Liver (tissue), 9 donors: ENCODE measurements around the gene ZNF222. TPM values are rescaled to one million over a fixed set of nuclear protein-coding genes. Genes with fewer than 3 reads are reported as not detected.

Experiments used
- DNase-seq: peaks from one replicate; pipeline ENCODE4 v3.0.0-alpha.2; 2017; ENCODE audit warnings: low spot score
- H3K27ac ChIP-seq, 2 donors: one replicate each; pipeline ENCODE4 v1.7.0; 2013; ENCODE audit warnings: inconsistent platforms in 2 of 2, low read length in 2 of 2, control low read depth in 1 of 2, low read depth in 1 of 2, mild to moderate bottlenecking in 1 of 2
- H3K27me3 ChIP-seq, 4 donors: one replicate each; pipeline versions ENCODE4 v1.6.1 to v1.7.0; 2013; ENCODE audit warnings: low read length in 3 of 4, inconsistent platforms in 1 of 4, mild to moderate bottlenecking in 1 of 4, moderate library complexity in 1 of 4; ENCODE audit not compliant: control insufficient read depth in 4 of 4, insufficient read depth in 4 of 4
- H3K36me3 ChIP-seq, 4 donors: one replicate each; pipeline versions ENCODE4 v1.6.1 to v1.7.0; 2013; ENCODE audit warnings: low read length in 3 of 4, mild to moderate bottlenecking in 3 of 4, low read depth in 1 of 4, moderate library complexity in 1 of 4; ENCODE audit not compliant: control insufficient read depth in 4 of 4, insufficient read depth in 3 of 4
- H3K4me1 ChIP-seq, 4 donors: one replicate each; pipeline versions ENCODE4 v1.6.1 to v1.7.0; 2013; ENCODE audit warnings: low read length in 3 of 4, mild to moderate bottlenecking in 3 of 4, moderate library complexity in 1 of 4; ENCODE audit not compliant: control insufficient read depth in 4 of 4, insufficient read depth in 4 of 4
- H3K4me3 ChIP-seq, 3 donors: one replicate each; pipeline versions ENCODE4 v1.6.1 to v1.7.0; 2013; ENCODE audit warnings: low read length in 3 of 3, control low read depth in 1 of 3, low read depth in 1 of 3, mild to moderate bottlenecking in 1 of 3
- H3K9ac ChIP-seq, 2 donors: one replicate each; pipeline ENCODE4 v1.7.0; 2013; ENCODE audit warnings: low read length in 2 of 2, mild to moderate bottlenecking in 2 of 2, moderate library complexity in 2 of 2, control low read depth in 1 of 2, low read depth in 1 of 2
- H3K9me3 ChIP-seq, 4 donors: one replicate each; pipeline versions ENCODE4 v1.6.1 to v1.7.0; 2013; ENCODE audit warnings: low read length in 3 of 4; ENCODE audit not compliant: control insufficient read depth in 4 of 4
- EGR1 ChIP-seq, 2 donors: IDR thresholded peaks; 2 replicates each; pipeline ENCODE4 v1.6.1; 2016 to 2018; ENCODE audit warnings: antibody characterized with exemption in 2 of 2, low read depth in 2 of 2
- FOXA1 ChIP-seq: IDR thresholded peaks from 2 replicates; pipeline ENCODE4 v1.6.1; 2016; ENCODE audit warnings: antibody characterized with exemption
- FOXA2 ChIP-seq: IDR thresholded peaks from 2 replicates; pipeline ENCODE4 v1.6.1; 2016; ENCODE audit warnings: antibody characterized with exemption
- GABPA ChIP-seq, 2 donors: IDR thresholded peaks in 1 of 2; conservative IDR thresholded peaks in 1 of 2; 2 replicates each; pipeline ENCODE4 v1.6.1; 2016; ENCODE audit warnings: antibody characterized with exemption in 2 of 2, mild to moderate bottlenecking in 1 of 2, moderate library complexity in 1 of 2
- HNF4A ChIP-seq, 2 donors: conservative IDR thresholded peaks; 2 replicates each; pipeline ENCODE4 v1.6.1; 2016; ENCODE audit warnings: antibody characterized with exemption in 2 of 2, mild to moderate bottlenecking in 2 of 2
- HNF4G ChIP-seq: IDR thresholded peaks from 2 replicates; pipeline ENCODE4 v1.6.1; 2016; ENCODE audit warnings: antibody characterized with exemption
- JUND ChIP-seq, 2 donors: IDR thresholded peaks; 2 replicates each; pipeline ENCODE4 v1.6.1; 2016; ENCODE audit warnings: antibody characterized with exemption in 2 of 2
- NR2F2 ChIP-seq: IDR thresholded peaks from 2 replicates; pipeline ENCODE4 v1.6.1; 2016; ENCODE audit warnings: antibody characterized with exemption
- RAD21 ChIP-seq, 2 donors: IDR thresholded peaks; 2 replicates each; pipeline ENCODE4 v1.6.1; 2016; ENCODE audit warnings: antibody characterized with exemption in 2 of 2, mild to moderate bottlenecking in 2 of 2
- RXRA ChIP-seq, 2 donors: IDR thresholded peaks; 2 replicates each; pipeline ENCODE4 v1.6.1; 2017 to 2018; ENCODE audit warnings: antibody characterized with exemption in 2 of 2, mild to moderate bottlenecking in 1 of 2
- SP1 ChIP-seq: IDR thresholded peaks from 2 replicates; pipeline ENCODE4 v1.6.1; 2018; ENCODE audit warnings: antibody characterized with exemption, mild to moderate bottlenecking
- TAF1 ChIP-seq: conservative IDR thresholded peaks from 2 replicates; pipeline ENCODE4 v1.6.1; 2016; ENCODE audit warnings: antibody characterized with exemption, mild to moderate bottlenecking
- YY1 ChIP-seq: IDR thresholded peaks from 2 replicates; pipeline ENCODE4 v1.6.1; 2016; ENCODE audit warnings: antibody characterized with exemption, mild to moderate bottlenecking
- WGBS: extraction: QIAGEN DNeasy Blood & Tissue Kit; methylation state at CpG from one replicate; pipeline ENCODE4 v1.1.7; 2013; 5-methylcytosine and 5-hydroxymethylcytosine counted together
- polyA plus RNA-seq, 2 donors: library from polyadenylated mRNA; stranded (reverse) in 1 of 2; unstranded in 1 of 2; fragments of 200-250 nt in 1 of 2; fragments of >200 nt in 1 of 2; fragmentation: Nextera tagmentation in 1 of 2; extraction: Ambion mirVana in 1 of 2; gene quantifications; one replicate each; pipeline versions ENCODE4 v1.2.1 to v1.2.3, GENCODE V29; 2013 to 2015
- total RNA-seq, 2 donors: library from RNA; depleted of rRNA; stranded (reverse); fragments of >200 nt; gene quantifications; one replicate each; pipeline ENCODE4 v1.2.3, GENCODE V29; 2014
- TF ChIP-seq, protein P1 (sequence below): IDR thresholded peaks from 2 replicates; pipeline ENCODE4 v1.6.1; 2016; ENCODE audit warnings: antibody characterized with exemption
- TF ChIP-seq, protein P2 (sequence below): fragments of 150-350 bp; IDR thresholded peaks from 2 replicates; pipeline ENCODE4 v1.5.1; 2017; ENCODE audit warnings: improper control_type of control experiment, low read depth, low read length; ENCODE audit not compliant: missing input control
- TF ChIP-seq, protein P3 (sequence below): IDR thresholded peaks from 2 replicates; pipeline ENCODE4 v1.6.1; 2016; ENCODE audit warnings: antibody characterized with exemption
- TF ChIP-seq, protein P4 (sequence below): IDR thresholded peaks from 2 replicates; pipeline ENCODE4 v1.6.1; 2016; ENCODE audit warnings: antibody characterized with exemption
- TF ChIP-seq, protein P5 (sequence below): IDR thresholded peaks from 2 replicates; pipeline ENCODE4 v1.6.1; 2016; ENCODE audit warnings: antibody characterized with exemption, mild to moderate bottlenecking
- donor health status: healthy.
- donor health status: healthy.
- donor health status: healthy.
- donor health status: healthy.
- donor health status: healthy.

Gene ZNF222
- total and polyA plus RNA-seq, 4 donors: 0.79 to 2.5 (median 1.5) TPM

DNA sequence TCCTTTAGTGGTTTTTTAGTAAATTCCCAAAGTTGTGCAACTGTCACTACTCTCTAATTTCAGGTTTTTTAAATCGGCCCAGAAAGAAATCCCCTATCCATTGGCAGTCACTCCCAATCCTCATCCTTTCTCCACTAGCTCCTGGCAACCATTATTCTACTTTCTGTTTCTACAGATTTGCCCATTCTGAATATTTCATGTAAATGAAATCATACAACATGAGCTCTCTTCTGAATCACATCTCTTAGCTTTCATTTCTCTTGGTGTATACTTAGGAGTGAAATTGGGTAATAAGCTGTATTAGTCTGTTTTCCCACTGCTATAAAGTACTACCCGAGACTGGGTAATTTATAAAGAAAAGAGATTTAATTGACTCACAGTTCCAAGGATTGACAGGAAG lies 17.0 kb downstream of the ZNF222 start:
- Histone ChIP-seq H3K4me3 (no peak overlapping the region), H3K27me3 (peaks cover 0 to 3% (median 0%) of the 10 kb centered on the region in 4 donors), H3K27ac (no peak overlapping the region), H3K36me3 (no peaks in the 10 kb centered on the region), H3K4me1 (no peaks in the 10 kb centered on the region), H3K9ac (no peak overlapping the region), H3K9me3 (peaks cover 4 to 54% (median 33%) of the 10 kb centered on the region in 4 donors)
- TF ChIP-seq TAF1: no peak
- TF ChIP-seq, protein P1, sequence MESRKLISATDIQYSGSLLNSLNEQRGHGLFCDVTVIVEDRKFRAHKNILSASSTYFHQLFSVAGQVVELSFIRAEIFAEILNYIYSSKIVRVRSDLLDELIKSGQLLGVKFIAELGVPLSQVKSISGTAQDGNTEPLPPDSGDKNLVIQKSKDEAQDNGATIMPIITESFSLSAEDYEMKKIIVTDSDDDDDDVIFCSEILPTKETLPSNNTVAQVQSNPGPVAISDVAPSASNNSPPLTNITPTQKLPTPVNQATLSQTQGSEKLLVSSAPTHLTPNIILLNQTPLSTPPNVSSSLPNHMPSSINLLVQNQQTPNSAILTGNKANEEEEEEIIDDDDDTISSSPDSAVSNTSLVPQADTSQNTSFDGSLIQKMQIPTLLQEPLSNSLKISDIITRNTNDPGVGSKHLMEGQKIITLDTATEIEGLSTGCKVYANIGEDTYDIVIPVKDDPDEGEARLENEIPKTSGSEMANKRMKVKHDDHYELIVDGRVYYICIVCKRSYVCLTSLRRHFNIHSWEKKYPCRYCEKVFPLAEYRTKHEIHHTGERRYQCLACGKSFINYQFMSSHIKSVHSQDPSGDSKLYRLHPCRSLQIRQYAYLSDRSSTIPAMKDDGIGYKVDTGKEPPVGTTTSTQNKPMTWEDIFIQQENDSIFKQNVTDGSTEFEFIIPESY: no peak
- TF ChIP-seq HNF4A (conservative IDR thresholded peaks at IDR 0.05): no peak
- no peak for TF ChIP-seq FOXA1
- TF ChIP-seq, protein P2, sequence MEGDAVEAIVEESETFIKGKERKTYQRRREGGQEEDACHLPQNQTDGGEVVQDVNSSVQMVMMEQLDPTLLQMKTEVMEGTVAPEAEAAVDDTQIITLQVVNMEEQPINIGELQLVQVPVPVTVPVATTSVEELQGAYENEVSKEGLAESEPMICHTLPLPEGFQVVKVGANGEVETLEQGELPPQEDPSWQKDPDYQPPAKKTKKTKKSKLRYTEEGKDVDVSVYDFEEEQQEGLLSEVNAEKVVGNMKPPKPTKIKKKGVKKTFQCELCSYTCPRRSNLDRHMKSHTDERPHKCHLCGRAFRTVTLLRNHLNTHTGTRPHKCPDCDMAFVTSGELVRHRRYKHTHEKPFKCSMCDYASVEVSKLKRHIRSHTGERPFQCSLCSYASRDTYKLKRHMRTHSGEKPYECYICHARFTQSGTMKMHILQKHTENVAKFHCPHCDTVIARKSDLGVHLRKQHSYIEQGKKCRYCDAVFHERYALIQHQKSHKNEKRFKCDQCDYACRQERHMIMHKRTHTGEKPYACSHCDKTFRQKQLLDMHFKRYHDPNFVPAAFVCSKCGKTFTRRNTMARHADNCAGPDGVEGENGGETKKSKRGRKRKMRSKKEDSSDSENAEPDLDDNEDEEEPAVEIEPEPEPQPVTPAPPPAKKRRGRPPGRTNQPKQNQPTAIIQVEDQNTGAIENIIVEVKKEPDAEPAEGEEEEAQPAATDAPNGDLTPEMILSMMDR: no peak
- no peak for TF ChIP-seq EGR1 (IDR thresholded peaks at IDR 0.05; ENCODE audit: low read depth in 2 of 2)
- no peak for TF ChIP-seq RAD21 (IDR thresholded peaks at IDR 0.05)
- TF ChIP-seq, protein P3, sequence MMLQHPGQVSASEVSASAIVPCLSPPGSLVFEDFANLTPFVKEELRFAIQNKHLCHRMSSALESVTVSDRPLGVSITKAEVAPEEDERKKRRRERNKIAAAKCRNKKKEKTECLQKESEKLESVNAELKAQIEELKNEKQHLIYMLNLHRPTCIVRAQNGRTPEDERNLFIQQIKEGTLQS: no peak
- TF ChIP-seq, protein P4, sequence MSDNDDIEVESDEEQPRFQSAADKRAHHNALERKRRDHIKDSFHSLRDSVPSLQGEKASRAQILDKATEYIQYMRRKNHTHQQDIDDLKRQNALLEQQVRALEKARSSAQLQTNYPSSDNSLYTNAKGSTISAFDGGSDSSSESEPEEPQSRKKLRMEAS: no peak
- TF ChIP-seq HNF4G: no peak
- no peak for TF ChIP-seq FOXA2
- TF ChIP-seq RXRA (IDR thresholded peaks at IDR 0.05): no peak
- TF ChIP-seq GABPA (IDR thresholded peaks at IDR 0.05 in 1 of 2, conservative IDR thresholded peaks at IDR 0.05 in 1 of 2): no peak
- TF ChIP-seq JUND (IDR thresholded peaks at IDR 0.05): no peak
- TF ChIP-seq, protein P5, sequence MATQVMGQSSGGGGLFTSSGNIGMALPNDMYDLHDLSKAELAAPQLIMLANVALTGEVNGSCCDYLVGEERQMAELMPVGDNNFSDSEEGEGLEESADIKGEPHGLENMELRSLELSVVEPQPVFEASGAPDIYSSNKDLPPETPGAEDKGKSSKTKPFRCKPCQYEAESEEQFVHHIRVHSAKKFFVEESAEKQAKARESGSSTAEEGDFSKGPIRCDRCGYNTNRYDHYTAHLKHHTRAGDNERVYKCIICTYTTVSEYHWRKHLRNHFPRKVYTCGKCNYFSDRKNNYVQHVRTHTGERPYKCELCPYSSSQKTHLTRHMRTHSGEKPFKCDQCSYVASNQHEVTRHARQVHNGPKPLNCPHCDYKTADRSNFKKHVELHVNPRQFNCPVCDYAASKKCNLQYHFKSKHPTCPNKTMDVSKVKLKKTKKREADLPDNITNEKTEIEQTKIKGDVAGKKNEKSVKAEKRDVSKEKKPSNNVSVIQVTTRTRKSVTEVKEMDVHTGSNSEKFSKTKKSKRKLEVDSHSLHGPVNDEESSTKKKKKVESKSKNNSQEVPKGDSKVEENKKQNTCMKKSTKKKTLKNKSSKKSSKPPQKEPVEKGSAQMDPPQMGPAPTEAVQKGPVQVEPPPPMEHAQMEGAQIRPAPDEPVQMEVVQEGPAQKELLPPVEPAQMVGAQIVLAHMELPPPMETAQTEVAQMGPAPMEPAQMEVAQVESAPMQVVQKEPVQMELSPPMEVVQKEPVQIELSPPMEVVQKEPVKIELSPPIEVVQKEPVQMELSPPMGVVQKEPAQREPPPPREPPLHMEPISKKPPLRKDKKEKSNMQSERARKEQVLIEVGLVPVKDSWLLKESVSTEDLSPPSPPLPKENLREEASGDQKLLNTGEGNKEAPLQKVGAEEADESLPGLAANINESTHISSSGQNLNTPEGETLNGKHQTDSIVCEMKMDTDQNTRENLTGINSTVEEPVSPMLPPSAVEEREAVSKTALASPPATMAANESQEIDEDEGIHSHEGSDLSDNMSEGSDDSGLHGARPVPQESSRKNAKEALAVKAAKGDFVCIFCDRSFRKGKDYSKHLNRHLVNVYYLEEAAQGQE: no peak
- TF ChIP-seq NR2F2: no peak
- TF ChIP-seq SP1: no peak
- TF ChIP-seq YY1: no peak
- WGBS: 66% methylated on average over 2 of the region's 2 CpGs
- DNase-seq: no peak
